NCI-H2227 (cell line): Measurements from ENCODE around the gene CD207.
"Not testable (repeated sequence)": the region's sequence is repeated elsewhere in the genome, so short reads cannot be mapped to it uniquely, and the experiment has no call there.

ENCODE experiments used
- DNase-seq: peaks from one replicate; lab custom pipeline; 2025; ENCODE audit not compliant: unreplicated experiment; lab: John Stamatoyannopoulos, UW

CD207 gene

GRCh38 chr2:70829916-70830315 lies 5.7 kb downstream of the CD207 start:
- no peak for DNase-seq

GRCh38 chr2:70828914-70829824 lies 6.4 kb downstream of the CD207 start:
- DNase-seq: no peak

- DNase-seq: no peak
These were observed 7.5 kb downstream of the CD207 start for GRCh38 chr2:70828115-70828514.

GRCh38 chr2:70827388-70827787 lies 8.2 kb downstream of the CD207 start:
- DNase-seq: no peak

DNA sequence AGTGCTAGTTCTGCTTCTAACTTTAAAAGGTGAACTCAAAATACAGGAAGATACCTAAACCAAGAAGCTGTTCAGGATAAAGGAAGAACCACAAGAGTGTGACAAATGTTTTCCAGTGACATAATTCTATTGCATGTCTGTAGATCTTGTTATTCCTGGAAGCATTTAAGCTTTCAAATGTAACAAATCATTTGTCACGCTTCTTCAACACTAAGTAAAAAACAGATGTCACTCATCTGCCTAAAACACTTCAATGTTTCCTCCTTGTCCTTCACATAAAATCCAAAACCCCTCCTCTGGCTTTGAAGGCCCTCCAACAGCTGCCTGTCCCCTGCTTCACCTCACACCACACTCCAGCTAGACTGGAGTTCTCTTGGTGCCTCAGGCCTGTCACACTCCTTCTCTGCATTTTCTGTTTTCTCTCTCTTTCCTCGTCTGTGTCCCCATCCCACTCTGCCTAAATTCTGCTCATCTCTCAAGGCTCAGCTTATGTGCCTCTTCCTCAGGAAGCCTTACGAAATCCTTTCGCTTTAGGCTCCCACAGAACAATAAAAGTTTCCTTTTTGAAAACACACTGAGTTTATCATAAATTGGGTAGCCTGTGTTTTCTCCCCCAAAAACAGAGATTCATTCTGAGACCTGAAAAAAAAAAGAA lies 8.8 kb downstream of the CD207 start:
- DNase-seq: no peak

DNA sequence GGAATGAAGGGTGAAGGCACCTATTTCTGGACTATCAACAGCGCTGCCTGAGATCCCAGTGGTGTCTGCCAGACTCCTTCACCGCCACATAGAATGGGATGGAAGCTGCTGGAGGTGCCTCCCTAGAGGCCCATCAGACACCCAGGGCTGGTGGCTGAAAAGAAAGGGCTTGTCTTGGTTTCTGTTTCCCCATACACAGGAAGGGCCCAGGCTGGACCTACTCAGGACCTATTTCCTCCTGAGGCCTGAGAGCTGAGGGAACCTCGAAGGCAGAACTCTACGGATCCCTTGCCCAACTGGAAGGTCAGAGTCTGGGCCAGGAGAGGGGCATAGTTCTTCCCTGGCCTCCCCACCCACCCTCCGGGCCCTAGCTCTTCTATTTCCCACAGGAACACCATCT lies 12.4 kb downstream of the CD207 start:
- DNase-seq: no peak

DNA sequence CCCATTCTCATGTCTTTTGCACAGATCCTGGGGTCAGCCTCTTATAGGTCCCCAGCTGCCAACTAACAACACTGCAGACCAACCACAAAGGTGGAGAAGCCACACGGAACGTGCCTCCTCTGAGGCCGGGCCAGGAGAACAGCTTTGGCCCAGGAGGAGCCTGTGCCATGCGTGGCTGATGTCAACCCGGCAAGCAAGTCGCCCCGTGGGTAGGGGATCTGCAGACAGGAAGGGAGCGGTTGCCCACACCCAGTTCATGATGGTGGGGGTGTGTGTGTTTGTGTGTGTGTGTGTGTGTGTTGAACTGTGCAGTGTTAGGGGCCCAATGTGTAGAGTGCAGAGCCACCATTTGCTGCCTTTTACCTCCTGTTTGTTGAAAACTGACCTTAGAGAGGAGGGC lies 12.8 kb downstream of the CD207 start:
- no peak for DNase-seq

DNA sequence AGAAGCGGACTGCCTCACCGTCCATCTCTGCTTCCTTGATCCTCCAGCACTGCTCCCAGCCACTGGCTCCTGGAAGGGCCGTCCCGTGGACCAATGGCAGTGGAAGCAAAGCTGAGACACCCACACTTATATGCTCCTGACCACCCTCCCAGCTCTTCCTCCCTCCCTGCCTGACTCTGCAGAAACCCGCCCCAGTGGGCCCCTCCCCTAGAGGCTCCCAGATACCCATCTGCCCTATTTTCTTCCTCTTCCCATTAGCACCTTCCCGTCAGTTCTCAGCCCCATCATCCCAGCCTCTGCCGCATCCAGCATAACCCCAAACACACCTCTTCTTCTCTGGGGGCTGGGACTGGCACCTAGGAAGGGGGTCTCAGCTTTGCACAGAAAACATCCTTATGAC lies 15.1 kb downstream of the CD207 start, which contains the start of gene CLEC4F:
TSS of gene CLEC4F (minus strand) at position 101 of the 400 bp plus-strand sequence. CDS start at position 25, 76 bp downstream.
- no peak for DNase-seq

GRCh38 chr2:70817284-70817954 lies 18.2 kb downstream of the CD207 start:
- DNase-seq: no peak

DNA sequence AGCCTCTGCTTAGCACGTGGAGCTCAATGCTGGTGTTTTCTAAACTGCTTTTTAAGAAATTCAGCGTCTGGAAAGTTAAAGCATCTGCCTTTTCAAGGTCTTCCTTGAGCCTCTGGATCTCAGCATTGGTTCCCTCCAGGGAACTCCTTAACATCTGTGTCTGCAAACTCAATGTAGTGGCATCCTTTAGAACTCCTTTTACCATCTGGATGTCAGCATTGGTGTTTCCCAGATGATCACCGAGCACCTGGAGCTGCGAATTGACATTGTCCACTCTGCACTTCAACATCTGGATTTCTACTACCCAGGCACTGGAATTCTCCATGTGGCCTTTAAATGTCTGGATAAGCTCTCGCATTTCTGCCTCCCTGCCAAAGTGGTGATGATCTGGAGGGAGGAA lies 18.9 kb downstream of the CD207 start:
- DNase-seq: no peak

GRCh38 chr2:70808983-70809958 lies 26.3 kb downstream of the CD207 start:
- DNase-seq: no peak

- DNase-seq: no peak
These were observed 27.8 kb downstream of the CD207 start for GRCh38 chr2:70807828-70808118.

GRCh38 chr2:70807102-70807827 lies 28.4 kb downstream of the CD207 start:
- DNase-seq: no peak

DNA sequence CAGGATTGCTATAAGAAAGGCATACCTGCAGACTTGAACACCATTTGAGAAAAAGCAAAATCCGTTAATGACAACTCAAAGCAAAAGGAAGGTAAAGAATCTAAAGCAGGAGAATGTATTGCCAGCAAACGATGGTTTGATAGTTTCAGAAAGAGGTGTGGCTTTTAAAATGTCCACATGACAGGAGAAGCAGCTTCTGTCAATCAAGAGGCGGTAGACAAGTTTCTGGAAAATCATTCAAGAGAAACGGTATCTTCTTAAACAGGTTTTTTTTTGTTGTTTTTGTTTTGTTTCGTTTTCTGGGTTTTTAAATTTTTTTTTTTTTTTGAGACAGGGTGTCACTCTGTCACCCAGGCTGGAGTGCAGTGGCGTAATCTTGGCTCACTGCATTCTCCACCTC lies 29.0 kb downstream of the CD207 start:
- DNase-seq: no peak

GRCh38 chr2:70806013-70806412 lies 29.6 kb downstream of the CD207 start:
- DNase-seq: peak; percentile 77

DNA sequence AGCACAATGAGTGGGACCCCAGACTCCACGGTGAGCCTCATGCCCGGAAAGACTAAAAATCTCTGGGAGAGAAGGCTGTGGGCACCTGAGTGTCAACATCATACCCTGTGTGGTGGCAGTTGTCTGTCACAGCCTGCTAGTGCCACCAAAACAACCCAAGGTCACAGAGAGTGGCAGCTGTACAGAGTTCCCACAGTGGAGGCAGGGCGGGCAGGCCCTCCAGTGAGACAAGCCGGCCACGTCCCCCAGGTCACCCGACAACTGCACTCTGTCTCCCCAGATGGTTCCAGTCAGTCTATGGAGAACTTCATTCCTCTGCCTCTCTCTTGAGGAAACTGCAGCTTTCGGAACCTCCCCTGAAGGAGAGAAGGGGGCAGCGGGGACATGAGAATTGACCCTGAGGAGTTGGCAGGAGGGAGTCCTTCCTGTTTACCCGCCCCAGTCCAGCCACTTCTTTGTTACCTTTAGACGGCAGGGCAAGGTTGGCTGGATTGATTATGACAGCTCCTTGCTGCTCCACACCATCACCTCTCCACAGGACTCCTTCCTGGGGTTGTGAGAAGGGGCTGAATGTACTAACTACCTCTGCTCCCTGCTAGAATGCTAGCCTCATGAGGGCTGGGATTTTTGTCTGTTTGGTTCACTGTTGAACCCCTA lies 33.9 kb downstream of the CD207 start:
- DNase-seq: no peak

- DNase-seq: no peak
These were observed 35.9 kb downstream of the CD207 start for GRCh38 chr2:70799706-70800105.

GRCh38 chr2:70797996-70798395 lies 37.6 kb downstream of the CD207 start:
- not testable (repeated sequence) for DNase-seq

DNA sequence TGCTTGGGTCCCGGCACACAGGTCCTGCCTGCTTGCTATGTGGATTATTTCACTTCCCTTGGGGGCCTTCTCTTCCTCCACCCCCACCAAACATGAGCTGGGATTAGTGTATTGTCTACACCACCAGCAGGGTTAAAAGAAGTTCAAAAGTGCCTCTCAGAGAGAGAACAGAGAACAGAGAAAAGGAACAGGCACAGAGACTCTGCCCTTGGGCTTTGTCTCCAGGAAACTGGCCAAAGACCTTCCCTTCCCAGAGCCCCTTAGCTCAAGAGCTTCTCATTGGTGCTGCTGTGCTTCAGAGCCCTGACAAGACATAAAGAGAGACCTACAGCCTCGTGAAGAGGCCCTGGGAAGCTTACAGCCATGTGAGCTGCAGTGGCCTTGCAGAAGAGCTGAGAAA lies 38.1 kb downstream of the CD207 start:
- no peak for DNase-seq

DNA sequence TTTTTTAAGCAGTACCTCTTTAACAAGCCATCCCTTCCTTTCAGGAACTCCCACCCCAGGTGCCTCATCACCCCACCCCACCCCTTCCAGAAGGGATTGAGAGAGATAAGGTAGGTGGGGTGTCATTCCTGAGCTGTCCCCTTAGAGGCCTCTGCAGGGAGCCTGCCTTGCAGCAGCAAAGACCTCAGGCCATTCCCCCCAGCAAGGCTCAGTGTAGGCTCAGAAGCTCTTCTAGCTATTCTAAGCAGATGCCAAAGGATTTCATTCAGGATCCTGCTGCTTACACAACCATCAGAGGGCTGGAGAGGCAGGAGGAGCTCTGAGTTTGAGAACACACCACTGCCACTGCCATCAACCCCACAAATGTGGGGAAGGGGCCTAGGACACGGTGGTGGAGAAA lies 39.4 kb downstream of the CD207 start:
- no peak for DNase-seq
